ENCODE data around the gene TAS2R7. TPM values are rescaled to one million over a fixed set of nuclear protein-coding genes. Genes with fewer than 3 reads are reported as not detected.

TAS2R7 gene
- total and polyA plus RNA-seq, 10 of the 15 experiments (the other 5 are each of a cell fraction or from before 2014, with no cell fraction given), result not detected

- ChIA-PET CTCF (no interaction called here), SMC1A (ENCODE audit: uncharacterized antibody, unreplicated experiment) (no interaction called here), RAD21 (ENCODE audit: unreplicated experiment) (no interaction called here), POLR2A (no interaction called here)
- no peaks in the 10 kb centered on the region for H3K79me2 ChIP-seq (ENCODE audit: control insufficient read depth, insufficient read depth, low read length)
- FAIRE-seq, result no peak
- H3K4me2 ChIP-seq (ENCODE audit: control insufficient read depth, insufficient read depth), result no peak overlapping the region
- in situ Hi-C loops (cut with MboI), result no loop called here
- H3K4me3 ChIP-seq, result no peak overlapping the region
- no peaks in the 10 kb centered on the region for H4K20me1 ChIP-seq (ENCODE audit: control insufficient read depth, insufficient read depth)
- TF ChIP-seq ZNF592 (IDR thresholded peaks at IDR 0.05), result no peak
- no peak for TF ChIP-seq E4F1 (IDR thresholded peaks at IDR 0.05; ENCODE audit: borderline replicate concordance, partially characterized antibody)
- no peak for TF ChIP-seq ZNF217 (IDR thresholded peaks at IDR 0.05)
- no peak for TF ChIP-seq YBX1 (IDR thresholded peaks at IDR 0.05)
- no peak for TF ChIP-seq CEBPZ (IDR thresholded peaks at IDR 0.05; ENCODE audit: low read depth, low read length)
- TF ChIP-seq RUNX3 (IDR thresholded peaks at IDR 0.05; ENCODE audit: low read length), result no peak
- TF ChIP-seq NFYA (IDR thresholded peaks at IDR 0.05; ENCODE audit: borderline replicate concordance, low read depth, low read length), result no peak
- TF ChIP-seq MTA2 (IDR thresholded peaks at IDR 0.05; ENCODE audit: low read depth), result no peak
- no peak for TF ChIP-seq CBX5 (IDR thresholded peaks at IDR 0.05; ENCODE audit: low read depth)
- TF ChIP-seq IRF3 (IDR thresholded peaks at IDR 0.05), result no peak
- no peak for TF ChIP-seq SP1 (IDR thresholded peaks at IDR 0.05; ENCODE audit: low read depth, low read length)
- no peak for TF ChIP-seq SPI1 (IDR thresholded peaks at IDR 0.05; ENCODE audit: borderline replicate concordance, insufficient read depth, low read depth, low read length)
- TF ChIP-seq POLR2A (IDR thresholded peaks at IDR 0.05; ENCODE audit: low read depth, low read length), result no peak
- no peak for TF ChIP-seq NFYB (IDR thresholded peaks at IDR 0.05; ENCODE audit: insufficient read depth, low read depth, low read length)
- H3K9me3 ChIP-seq (replicated peaks; ENCODE audit: control insufficient read depth, insufficient read depth, low read length), result no peaks in the 10 kb centered on the region
- intact Hi-C loops (cut with micrococcal nuclease; ENCODE audit: unreplicated experiment), result no loop called here
- ATAC-seq, result no peak
- BruUV-seq (replicated peaks), result no TSS peak
- peaks cover 0 to 1% of the 10 kb centered on the region in 2 experiments; a peak in 1 of 4 replicates for H3K27me3 ChIP-seq (replicated peaks in 1 of 2; ENCODE audit: control insufficient read depth in 2 of 2, insufficient read depth in 2 of 2, low read length in 1 of 2)
- no peak overlapping the region for H3K9ac ChIP-seq (ENCODE audit: control insufficient read depth, insufficient read depth, low read length)
- no peaks in the 10 kb centered on the region for H3K36me3 ChIP-seq (ENCODE audit: control insufficient read depth in 2 of 2, insufficient read depth in 2 of 2, low read length in 1 of 2)
- no peaks in the 10 kb centered on the region for H3K4me1 ChIP-seq (ENCODE audit: control insufficient read depth, insufficient read depth, low read length)
- H3K27ac ChIP-seq (ENCODE audit: control insufficient read depth, insufficient read depth), result no peak overlapping the region
- WGBS (ENCODE audit: insufficient coverage, insufficient replicate concordance, low lambda C conversion rate, missing lambda C conversion rate), result 15% methylated on average over 2 of the region's 2 CpGs
- H2AFZ ChIP-seq (ENCODE audit: control insufficient read depth, low read depth, low read length), result no peak overlapping the region
- no peak for DNase-seq (ENCODE audit: low read depth, low spot score)
These were observed 8.2 kb downstream of the TAS2R7 start for GRCh38 chr12:10794222-10794621.
